ENCODE measurements around the gene BUD13.
"Not testable (repeated sequence)": the region's sequence is repeated elsewhere in the genome, so short reads cannot be mapped to it uniquely, and the experiment has no call there.

The BUD13 gene

DNA sequence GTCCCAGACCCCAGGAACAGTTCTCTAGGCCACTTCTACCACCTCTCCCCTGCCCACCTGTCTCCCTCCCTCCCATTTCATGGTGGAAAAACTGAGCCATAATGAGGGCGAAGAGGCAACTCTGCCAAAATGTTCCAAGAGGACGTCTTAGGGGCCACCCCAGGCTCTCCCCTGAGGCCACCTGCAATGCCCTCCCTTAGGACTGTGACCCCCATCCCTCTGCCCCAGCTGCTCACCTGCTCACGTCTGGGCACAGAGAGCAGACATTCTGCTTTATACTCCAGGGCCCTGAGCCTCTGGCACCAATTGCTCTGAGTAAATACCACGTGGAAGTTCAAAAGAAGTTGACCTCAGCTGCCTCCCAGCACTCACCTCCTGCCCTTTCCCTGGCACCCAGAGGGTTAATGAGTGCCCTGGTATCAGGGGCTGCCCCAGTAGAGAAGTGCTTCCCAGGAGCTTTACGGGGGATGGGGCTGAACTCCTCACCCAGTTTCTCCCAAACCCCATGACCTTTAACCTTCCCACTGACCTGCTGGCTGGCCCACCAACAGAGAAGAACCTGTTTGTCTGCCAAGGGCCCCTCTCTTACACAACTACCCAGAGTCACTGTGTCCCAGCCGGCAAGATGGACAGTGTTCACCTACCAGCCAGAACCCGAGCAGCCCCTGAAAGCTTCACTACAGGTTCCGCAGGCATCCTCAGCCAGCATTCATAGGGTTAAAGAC, 19.5 kb upstream of the BUD13 start:
- DNase-seq = no peak

- DNase-seq = no peak
Observed at GRCh38 chr11:116791813-116792143, 19.0 kb upstream of the BUD13 start, which contains the start of gene APOA5. TSS of gene APOA5 (minus strand) at chr11:116791879. CDS start at chr11:116791860, 19 bp downstream.

DNA sequence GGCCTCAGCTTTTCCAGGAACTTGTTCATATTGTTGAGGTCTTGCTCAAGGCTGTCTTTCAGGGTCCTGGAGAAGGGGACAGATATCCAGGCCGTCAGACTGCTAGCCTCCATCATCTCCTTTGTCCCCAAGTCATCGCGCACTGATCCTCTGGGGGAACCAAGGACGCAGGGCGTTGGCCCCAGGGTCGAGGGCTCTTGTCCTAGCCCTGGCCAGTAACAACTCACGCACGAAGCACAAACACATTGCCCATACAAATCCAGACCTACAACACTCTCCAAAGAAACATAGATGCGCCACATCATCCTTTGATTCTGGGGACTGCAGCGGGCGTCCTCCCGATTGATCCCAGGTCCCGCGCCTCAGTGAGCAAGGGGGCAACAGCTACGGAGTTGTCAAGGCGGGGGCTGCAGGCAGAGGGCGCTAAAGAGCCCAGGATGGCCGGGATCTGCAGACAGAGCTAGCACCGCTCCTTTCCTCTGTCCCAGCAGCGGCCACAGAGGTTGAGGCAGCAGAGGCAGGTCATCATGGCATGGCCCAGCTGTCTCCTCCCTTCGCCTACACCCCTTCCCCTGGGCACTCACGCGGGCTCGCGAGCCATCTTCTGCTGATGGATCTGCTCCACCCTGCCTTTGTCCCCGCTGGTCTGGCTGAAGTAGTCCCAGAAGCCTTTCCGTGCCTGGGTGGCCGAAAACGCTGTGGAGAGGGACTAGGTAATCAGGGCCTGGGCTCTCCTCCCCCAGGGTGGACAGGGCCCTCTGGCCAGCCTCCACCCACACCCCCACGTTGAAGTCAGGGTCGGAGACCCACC, 18.4 kb upstream of the BUD13 start:
- peak; percentile 79 for DNase-seq

DNA sequence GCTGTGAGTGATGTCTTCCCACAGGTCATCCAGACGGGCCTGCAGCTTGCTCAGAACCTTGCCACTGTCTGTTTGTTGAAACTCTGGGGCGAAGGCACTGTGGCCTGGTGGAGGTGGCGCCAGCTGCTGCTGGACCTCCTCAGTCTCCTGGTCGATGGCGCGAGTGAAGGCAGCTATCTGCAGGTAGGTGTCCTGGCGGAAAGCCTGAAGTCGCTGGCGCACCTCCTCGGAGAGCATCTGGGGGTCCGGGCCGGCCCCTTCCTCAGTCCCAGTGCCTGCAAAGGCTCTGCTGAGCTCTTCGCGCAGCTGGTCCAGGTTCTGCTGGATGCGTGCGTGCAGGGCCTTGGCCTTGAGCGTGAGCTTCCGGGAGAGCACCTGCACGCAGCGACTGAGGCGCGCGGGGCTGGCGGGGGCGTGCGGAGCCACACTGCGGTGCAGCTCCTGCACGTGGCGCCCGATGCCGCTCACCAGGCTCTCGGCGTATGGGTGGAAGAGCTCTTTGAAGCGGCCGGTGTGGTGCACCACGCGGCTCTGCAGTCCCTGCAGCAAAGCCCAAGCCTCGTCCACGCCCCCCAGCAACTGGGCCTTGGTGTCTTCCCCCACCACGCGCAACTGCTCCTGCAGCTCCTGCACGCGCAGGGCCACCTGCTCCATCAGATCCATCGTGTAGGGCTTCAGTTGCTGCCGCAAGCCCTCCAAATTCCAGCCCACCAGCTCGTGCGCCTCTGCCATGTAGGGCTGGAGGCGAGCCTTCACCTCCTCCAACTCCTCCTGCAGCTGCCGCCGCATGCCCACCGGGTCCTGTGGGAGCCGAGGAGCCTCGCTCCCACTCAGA, 17.6 kb upstream of the BUD13 start:
- DNase-seq = no peak

- no peak for DNase-seq
Observed at GRCh38 chr11:116788975-116789374, 16.2 kb upstream of the BUD13 start.

DNA sequence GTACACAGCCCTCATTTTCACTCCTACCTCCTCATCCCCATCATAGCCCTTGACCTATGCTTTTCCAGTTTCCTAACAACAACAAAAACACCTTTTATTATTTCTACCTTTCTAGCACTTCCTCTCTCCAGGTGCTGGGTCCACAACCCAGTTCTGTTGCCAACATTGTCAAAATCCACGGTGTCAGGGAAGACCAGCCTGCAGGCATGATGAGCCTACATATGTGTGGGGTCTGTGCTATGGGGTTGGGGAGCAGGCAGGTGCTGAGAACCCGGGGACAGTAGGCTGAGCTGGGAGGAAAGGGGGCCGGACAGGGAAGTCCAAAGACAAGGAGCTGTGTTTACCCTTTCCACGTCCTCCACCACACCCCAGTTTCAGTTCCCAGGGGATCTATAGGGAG, 15.7 kb upstream of the BUD13 start:
- DNase-seq = no peak

DNA sequence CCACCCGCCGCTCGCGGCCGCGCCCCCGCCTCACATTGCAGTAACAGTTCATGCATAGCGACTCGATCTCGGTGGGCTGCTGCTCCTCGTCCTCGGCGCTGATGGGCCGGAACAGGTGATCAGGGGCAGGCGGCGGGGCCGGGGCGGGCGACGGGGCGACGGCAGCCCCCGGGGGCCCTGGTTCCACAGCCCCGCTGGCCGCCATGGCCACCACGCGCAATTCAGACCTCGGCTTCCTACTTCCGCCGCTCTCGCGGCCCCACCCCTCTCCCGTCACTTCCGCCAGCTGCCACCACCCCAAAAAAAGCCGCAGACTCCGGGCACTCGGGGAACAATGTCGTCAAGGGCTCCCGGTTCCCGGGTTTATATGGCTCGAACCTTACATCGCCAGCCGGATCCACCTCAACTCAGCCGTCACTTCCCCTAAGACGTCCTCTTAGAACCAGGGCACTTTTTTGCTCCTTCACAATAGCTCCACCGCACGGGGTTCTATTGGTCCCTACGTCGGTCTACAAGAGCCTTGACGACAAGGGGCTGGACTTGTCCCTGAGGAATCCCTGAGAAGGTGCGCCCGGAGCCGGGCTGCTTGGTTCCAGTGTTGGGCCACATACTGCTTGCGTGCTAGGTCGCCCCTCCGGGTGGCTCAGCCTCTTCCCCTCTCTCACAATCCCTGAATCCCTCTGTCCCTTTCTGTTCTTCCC, 15.1 kb upstream of the BUD13 start, which contains the start of gene ZPR1:
ZPR1 (minus strand) TSS at position 238 of the 701 bp plus-strand sequence; CDS start at position 205, 33 bp downstream.
- DNase-seq = peak; percentile 91

GRCh38 chr11:116787436-116787785, 14.6 kb upstream of the BUD13 start:
- DNase-seq = no peak

DNA sequence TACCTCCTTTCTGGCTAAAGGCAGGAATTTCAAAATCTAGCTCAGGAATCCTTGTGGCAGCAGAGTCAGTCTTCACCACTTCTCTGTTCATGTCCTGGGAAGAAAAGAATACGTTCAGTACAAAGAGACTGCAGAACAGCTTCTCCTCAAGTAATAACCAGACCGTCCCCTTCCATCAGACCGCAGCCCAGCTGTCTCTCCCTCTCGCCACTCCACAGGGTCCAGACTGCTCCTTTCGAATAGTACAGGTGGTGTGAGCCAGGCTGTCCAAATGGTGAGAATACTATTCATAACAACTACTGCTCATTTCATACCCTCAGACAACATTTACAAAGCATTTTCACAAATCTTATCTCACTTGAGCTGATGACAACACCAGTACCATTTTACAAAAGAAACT, 14.2 kb upstream of the BUD13 start:
- DNase-seq = no peak

GRCh38 chr11:116786326-116786725, 13.5 kb upstream of the BUD13 start:
- no peak for DNase-seq

- DNase-seq = no peak
Observed at GRCh38 chr11:116782728-116783127, 9.9 kb upstream of the BUD13 start.

GRCh38 chr11:116778556-116778955, 5.8 kb upstream of the BUD13 start:
- DNase-seq = no peak

GRCh38 chr11:116777056-116777455, 4.3 kb upstream of the BUD13 start:
- DNase-seq = no peak

GRCh38 chr11:116776522-116776984, 3.8 kb upstream of the BUD13 start:
- DNase-seq = no peak

DNA sequence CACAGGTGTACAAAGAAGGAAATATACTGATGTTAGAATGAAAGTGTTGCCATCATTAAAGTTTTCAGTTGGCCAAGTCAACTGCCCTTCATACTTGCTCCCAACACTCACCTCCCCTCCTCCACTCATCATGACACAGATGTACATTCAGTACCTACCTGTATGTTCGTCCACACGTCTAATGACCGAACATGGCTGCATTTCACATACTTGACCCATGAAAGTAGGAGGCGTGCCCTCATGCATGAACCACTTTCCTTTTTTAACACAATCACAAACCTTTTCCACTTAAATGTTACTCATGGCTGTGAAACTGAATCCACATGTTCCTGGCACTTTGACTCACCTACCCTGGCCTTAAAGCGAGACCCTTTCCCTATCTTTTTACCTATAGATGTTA, 3.2 kb upstream of the BUD13 start:
- DNase-seq = no peak

GRCh38 chr11:116774661-116775060, 1.9 kb upstream of the BUD13 start:
- no peak for DNase-seq

GRCh38 chr11:116773203-116774097, 663 bp upstream of the BUD13 start:
- DNase-seq = peak; percentile 16

DNA sequence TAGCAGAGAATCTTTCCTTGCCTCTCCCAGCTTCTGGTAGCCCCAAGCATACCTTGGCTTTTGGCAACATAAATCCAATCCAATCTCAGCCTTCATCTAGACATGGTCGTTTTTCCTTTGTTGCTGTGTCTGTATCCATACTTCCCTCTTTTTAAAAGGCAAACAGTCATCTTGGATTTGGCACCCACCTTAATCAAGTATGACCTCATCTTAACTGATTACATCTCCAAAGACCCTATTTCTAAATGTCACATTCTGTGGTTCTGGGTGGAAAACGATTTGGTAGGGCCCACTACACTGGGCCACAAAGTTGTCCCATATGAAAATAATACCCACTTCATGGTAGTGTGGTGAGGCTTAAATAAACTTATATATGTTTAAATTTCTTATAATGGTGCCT, 852 bp downstream of the BUD13 start:
- DNase-seq = no peak

DNA sequence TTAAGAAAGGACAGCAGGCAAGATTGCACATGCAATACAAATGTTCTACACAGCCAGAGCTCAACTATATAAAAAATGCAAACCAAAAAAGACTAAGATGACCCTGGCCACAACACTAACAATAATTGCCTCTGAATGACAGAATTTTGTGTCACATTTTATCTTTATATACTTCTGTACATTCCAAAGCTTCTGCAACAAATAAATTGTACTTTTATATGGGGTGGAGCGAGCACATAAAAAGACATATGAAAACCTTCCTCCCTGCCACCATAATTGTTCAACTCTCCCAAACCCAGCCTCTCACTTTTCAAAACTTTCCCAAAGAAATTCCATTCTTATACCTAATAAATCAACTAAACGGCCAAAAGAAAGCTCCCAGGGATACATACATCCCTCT, 10.7 kb downstream of the BUD13 start:
- DNase-seq = no peak

DNA sequence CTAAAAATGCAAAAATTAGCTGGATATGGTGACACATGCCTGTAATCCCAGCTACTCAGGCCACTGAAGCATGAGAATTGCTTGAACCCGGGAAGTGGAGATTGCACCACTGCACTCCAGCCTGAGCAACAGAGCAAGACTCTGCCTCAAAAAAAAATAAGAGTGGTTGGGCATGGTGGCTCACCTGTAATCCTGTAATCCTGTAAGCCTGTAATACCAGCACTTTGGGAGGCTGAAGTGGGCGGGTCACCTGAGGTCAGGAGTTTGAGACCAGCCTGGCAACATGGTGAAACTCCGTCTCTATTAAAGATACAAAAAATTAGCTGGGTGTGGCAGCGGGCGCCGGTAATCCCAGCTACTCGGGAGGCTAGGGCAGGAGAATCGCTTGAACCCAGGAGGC, 16.7 kb downstream of the BUD13 start:
- DNase-seq = not testable (repeated sequence)

GRCh38 chr11:116750070-116750718, 22.6 kb downstream of the BUD13 start:
- no peak for DNase-seq
